GM19351 (cell line): ENCODE results near the gene NFIA.

Source experiments
- ATAC-seq: cut with Tn5 transposase; IDR thresholded peaks from one replicate; pipeline ENCODE4 v1.9.1; 2021; ENCODE audit warnings: mild to moderate bottlenecking, moderate library complexity; ENCODE audit not compliant: unreplicated experiment

Gene NFIA

GRCh38 chr1:61143821-61144424 lies 61.6 kb downstream of the NFIA start:
- no peak for ATAC-seq

- no peak for ATAC-seq
Measured at GRCh38 chr1:61149010-61149860, 66.9 kb downstream of the NFIA start.

GRCh38 chr1:61151565-61151964 lies 69.2 kb downstream of the NFIA start:
- no peak for ATAC-seq

GRCh38 chr1:61152066-61152465 lies 69.7 kb downstream of the NFIA start:
- no peak for ATAC-seq

GRCh38 chr1:61152469-61153105 lies 70.2 kb downstream of the NFIA start:
- ATAC-seq: no peak

GRCh38 chr1:61156576-61157467 lies 74.5 kb downstream of the NFIA start:
- ATAC-seq: no peak

GRCh38 chr1:61157468-61157987 lies 75.2 kb downstream of the NFIA start:
- no peak for ATAC-seq

GRCh38 chr1:61158591-61158990 lies 76.2 kb downstream of the NFIA start:
- ATAC-seq: no peak

GRCh38 chr1:61160526-61160925 lies 78.2 kb downstream of the NFIA start:
- no peak for ATAC-seq

- ATAC-seq: no peak
Measured at GRCh38 chr1:61162520-61163258, 80.3 kb downstream of the NFIA start.

- ATAC-seq: no peak
Measured at GRCh38 chr1:61163355-61163754, 81.0 kb downstream of the NFIA start.

- no peak for ATAC-seq
Measured at GRCh38 chr1:61165402-61165801, 83.0 kb downstream of the NFIA start.

GRCh38 chr1:61167309-61167708 lies 84.9 kb downstream of the NFIA start:
- ATAC-seq: no peak

GRCh38 chr1:61169045-61169444 lies 86.7 kb downstream of the NFIA start:
- ATAC-seq: no peak

- no peak for ATAC-seq
Measured at GRCh38 chr1:61169634-61170033, 87.3 kb downstream of the NFIA start.

- ATAC-seq: no peak
Measured at GRCh38 chr1:61170328-61171238, 88.2 kb downstream of the NFIA start.

- ATAC-seq: no peak
Measured at GRCh38 chr1:61171346-61171745, 89.0 kb downstream of the NFIA start.

GRCh38 chr1:61171974-61172373 lies 89.6 kb downstream of the NFIA start:
- no peak for ATAC-seq

GRCh38 chr1:61173118-61173517 lies 90.8 kb downstream of the NFIA start:
- ATAC-seq: no peak
